LNCAP (cell line): Measurements from ENCODE around the gene SP3.

ENCODE experiments used
- CTCF ChIP-seq: fragments of 450-650 bp; IDR thresholded peaks from 2 replicates; pipeline ENCODE4 v1.5.1; 2017; ENCODE audit warnings: mild to moderate bottlenecking

SP3 gene

GRCh38 chr2:173958198-173958846 is 6.9 kb downstream of the SP3 start:
- TF ChIP-seq CTCF: no peak

DNA sequence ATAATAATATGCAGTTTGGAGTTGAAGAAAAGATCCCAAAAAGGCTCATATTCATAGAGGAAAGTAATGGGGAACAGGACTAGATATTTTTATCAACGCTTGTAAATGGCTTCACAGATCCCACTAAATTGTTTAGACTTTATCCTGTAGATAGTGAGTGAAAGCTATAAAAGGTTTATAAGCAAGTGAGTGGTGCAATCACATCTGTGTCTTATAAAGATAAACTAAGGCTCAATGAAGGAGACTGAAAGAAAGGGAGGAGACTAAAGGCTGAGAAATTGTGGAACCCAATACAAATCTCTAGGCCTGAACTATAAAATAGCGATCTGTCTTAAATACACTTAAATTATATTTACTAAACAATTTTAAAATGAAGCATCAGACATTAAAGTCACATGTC is 7.7 kb downstream of the SP3 start:
- TF ChIP-seq CTCF: no peak

DNA sequence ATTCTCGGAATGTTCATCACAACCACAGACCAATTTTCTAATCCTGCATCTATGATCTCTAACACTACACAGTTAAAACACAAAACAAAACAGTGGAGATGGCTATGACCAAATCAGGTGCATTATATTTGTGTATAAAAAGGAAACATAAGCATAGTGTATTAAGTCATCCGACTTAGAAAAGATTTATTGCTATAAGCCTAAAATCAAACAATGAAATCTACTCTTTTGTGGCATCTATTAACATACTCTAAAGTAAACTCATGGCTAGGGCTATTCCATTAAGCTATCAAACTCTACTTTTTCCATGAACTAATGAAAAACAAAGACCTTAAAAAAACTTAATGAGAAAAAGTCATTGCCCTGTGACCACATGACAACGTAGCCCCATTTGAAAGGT is 8.7 kb downstream of the SP3 start:
- TF ChIP-seq CTCF: no peak

- no peak for TF ChIP-seq CTCF
These were observed 9.3 kb downstream of the SP3 start for GRCh38 chr2:173955867-173956266.

DNA sequence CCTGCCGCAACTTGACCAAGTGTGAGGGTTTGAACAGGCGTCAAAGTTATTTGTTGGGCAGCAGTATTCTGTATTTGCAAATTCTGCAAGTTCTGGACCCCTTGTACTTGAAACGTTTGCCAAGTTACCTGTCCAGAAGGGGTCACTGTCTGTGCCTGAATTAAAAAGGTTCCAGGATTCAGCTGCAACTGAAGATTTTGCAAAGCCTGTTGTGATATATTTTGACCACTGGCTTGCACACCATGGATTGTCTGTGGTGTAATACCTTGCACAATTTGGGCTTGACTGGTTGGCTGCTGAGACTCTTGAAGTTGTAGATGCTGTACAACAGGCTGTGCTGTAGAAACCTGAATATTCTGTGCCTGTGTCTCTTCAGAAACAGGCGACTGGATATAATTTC is 10.2 kb downstream of the SP3 start:
- TF ChIP-seq CTCF: no peak

DNA sequence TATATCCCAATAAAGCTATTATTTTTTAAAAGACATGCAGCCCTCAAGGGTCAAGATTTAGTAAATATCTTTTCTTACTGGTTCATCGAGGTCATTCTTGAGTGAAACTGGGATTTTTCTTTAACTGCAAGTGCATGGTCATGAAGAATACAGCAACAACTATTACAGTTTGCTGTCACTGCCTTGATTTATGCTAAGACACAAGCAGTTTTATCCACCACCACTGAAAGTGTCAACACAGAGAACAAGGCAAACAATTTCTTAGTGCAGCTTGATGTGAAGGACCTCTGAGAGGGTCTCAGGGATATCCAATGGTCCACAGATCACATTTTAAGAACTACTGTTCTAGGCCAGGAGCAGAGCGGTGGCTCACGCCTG is 12.1 kb downstream of the SP3 start:
- TF ChIP-seq CTCF: no peak

DNA sequence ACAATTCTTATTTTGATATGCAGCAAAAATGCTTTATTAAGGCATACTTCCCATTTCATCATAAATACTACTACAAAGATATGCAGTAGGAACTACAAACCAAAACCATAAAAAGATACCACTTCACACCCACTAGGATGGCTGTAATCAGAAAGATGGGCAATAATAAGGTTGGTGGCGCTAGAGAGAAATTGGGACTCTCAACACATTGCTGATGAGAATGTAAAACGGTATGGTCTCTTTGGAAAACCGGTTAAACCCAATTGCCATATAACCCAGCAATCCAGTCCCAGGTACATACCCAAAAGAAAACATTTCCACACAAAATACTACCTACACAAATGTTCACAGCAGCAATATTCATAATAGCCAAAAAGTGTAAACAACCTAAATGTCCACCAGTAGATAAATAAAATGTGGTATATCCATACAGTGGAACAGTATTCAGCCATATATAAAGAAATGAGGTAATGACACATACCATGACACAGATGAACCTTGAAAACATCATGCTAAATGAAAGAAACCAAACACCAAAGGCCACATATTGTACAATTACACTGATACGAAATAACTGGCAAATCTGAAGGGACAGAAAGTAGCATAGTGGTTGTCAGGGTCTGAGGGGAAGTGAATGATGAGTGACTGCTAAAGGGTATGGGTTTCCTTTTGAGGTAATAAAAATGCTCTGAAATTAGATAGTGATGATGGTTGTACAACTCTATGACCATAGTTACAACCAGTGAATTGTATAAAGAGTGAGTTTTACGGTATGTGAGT is 12.7 kb downstream of the SP3 start:
- TF ChIP-seq CTCF: no peak
